H9 (cell line): Measurements from ENCODE around the gene CD247. TPM values are rescaled to one million over a fixed set of nuclear protein-coding genes. Genes with fewer than 3 reads are reported as not detected.

Experiments
- DNase-seq: peaks from one replicate; pipeline ENCODE4 v3.0.0-alpha.2; 2017
- H2AFZ ChIP-seq: one replicate; pipeline ENCODE4 v1.6.1; 2013; ENCODE audit warnings: mild to moderate bottlenecking, low read length, control low read depth, moderate library complexity
- H2AK5ac ChIP-seq: 2 replicates; pipeline ENCODE4 v1.6.1; 2013; ENCODE audit warnings: low read length, control low read depth, mixed read lengths; ENCODE audit not compliant: insufficient read length
- H2BK120ac ChIP-seq: one replicate; pipeline ENCODE4 v1.6.1; 2013; ENCODE audit warnings: low read depth, mild to moderate bottlenecking, low read length, control low read depth, inconsistent platforms; ENCODE audit not compliant: poor library complexity, severe bottlenecking
- H2BK12ac ChIP-seq: 2 replicates; pipeline ENCODE4 v1.6.1; 2013; ENCODE audit warnings: low read length, control low read depth, mixed read lengths, low read depth; ENCODE audit not compliant: insufficient read length
- H2BK15ac ChIP-seq: 2 replicates; pipeline ENCODE4 v1.6.1; 2013; ENCODE audit warnings: low read depth, low read length, control low read depth
- H2BK20ac ChIP-seq: one replicate; pipeline ENCODE4 v1.6.1; 2013; ENCODE audit warnings: low read depth, mild to moderate bottlenecking, low read length, control low read depth, inconsistent platforms; ENCODE audit not compliant: poor library complexity, severe bottlenecking
- H2BK5ac ChIP-seq: 2 replicates; pipeline ENCODE4 v1.6.1; 2013; ENCODE audit warnings: low read length, control low read depth, mixed read lengths; ENCODE audit not compliant: insufficient read length
- H3K14ac ChIP-seq: 2 replicates; pipeline ENCODE4 v1.6.1; 2013; ENCODE audit warnings: low read length, control low read depth; ENCODE audit not compliant: insufficient read depth
- H3K18ac ChIP-seq: 2 replicates; pipeline ENCODE4 v1.6.1; 2013; ENCODE audit warnings: low read depth, mild to moderate bottlenecking, mixed read lengths, low read length, control low read depth; ENCODE audit not compliant: insufficient read length
- H3K23ac ChIP-seq: 2 replicates; pipeline ENCODE4 v1.6.1; 2013; ENCODE audit warnings: low read length, control low read depth, mixed read lengths, low read depth; ENCODE audit not compliant: insufficient read length
- H3K23me2 ChIP-seq: 2 replicates; pipeline ENCODE4 v1.6.1; 2013; ENCODE audit warnings: low read depth, mild to moderate bottlenecking, mixed read lengths, low read length, control low read depth; ENCODE audit not compliant: insufficient read length, poor library complexity, severe bottlenecking
- H3K27ac ChIP-seq: 2 replicates; pipeline ENCODE4 v1.5.1; 2013; ENCODE audit warnings: low read length, control low read depth, mixed read lengths, low read depth; ENCODE audit not compliant: insufficient read length
- H3K27me3 ChIP-seq: 2 replicates; pipeline ENCODE4 v1.6.1; 2013; ENCODE audit warnings: low read length, control low read depth, inconsistent platforms; ENCODE audit not compliant: insufficient read depth
- H3K4ac ChIP-seq: 2 replicates; pipeline ENCODE4 v1.6.1; 2013; ENCODE audit warnings: low read depth, mild to moderate bottlenecking, control low read depth, inconsistent platforms, low read length, moderate library complexity
- H3K4me1 ChIP-seq: 2 replicates; pipeline ENCODE4 v1.6.1; 2013; ENCODE audit warnings: low read length, control low read depth, inconsistent platforms; ENCODE audit not compliant: insufficient read depth
- H3K4me2 ChIP-seq: 2 replicates; pipeline ENCODE4 v1.6.1; 2013; ENCODE audit warnings: low read length, control low read depth, mixed read lengths; ENCODE audit not compliant: insufficient read length, insufficient read depth
- H3K56ac ChIP-seq: 2 replicates; pipeline ENCODE4 v1.6.1; 2013; ENCODE audit warnings: low read depth, mild to moderate bottlenecking, mixed read lengths, low read length, control low read depth; ENCODE audit not compliant: insufficient read length
- H3K79me1 ChIP-seq: 2 replicates; pipeline ENCODE4 v1.6.1; 2013; ENCODE audit warnings: low read depth, mild to moderate bottlenecking, moderate library complexity, low read length, control low read depth, inconsistent platforms; ENCODE audit not compliant: insufficient read depth, poor library complexity, severe bottlenecking
- H3K79me2 ChIP-seq: 2 replicates; pipeline ENCODE4 v1.6.1; 2013; ENCODE audit warnings: low read length, control low read depth, inconsistent platforms; ENCODE audit not compliant: insufficient read depth
- H3K9ac ChIP-seq: 2 replicates; pipeline ENCODE4 v1.6.1; 2013; ENCODE audit warnings: low read length, control low read depth, mixed read lengths; ENCODE audit not compliant: insufficient read length; ENCODE audit errors: extremely low read depth
- H3K9me3 ChIP-seq: one replicate; pipeline ENCODE4 v1.6.1; 2013; ENCODE audit warnings: low read depth, low read length, inconsistent platforms; ENCODE audit not compliant: control insufficient read depth
- H3T11ph ChIP-seq: one replicate; pipeline ENCODE4 v1.6.1; 2013; ENCODE audit warnings: mild to moderate bottlenecking, low read length, control low read depth, inconsistent platforms
- H4K20me1 ChIP-seq: one replicate; pipeline ENCODE4 v1.6.1; 2013; ENCODE audit not compliant: control insufficient read depth, insufficient read length, insufficient read depth
- H4K5ac ChIP-seq: 2 replicates; pipeline ENCODE4 v1.6.1; 2013; ENCODE audit warnings: low read depth, mild to moderate bottlenecking, mixed read lengths, low read length, control low read depth; ENCODE audit not compliant: insufficient read length
- H4K8ac ChIP-seq: replicated peaks from 2 replicates; pipeline ENCODE4 v1.6.1; 2013; ENCODE audit warnings: low read length, control low read depth, mixed read lengths, low read depth; ENCODE audit not compliant: insufficient read length
- H4K91ac ChIP-seq: 2 replicates; pipeline ENCODE4 v1.6.1; 2013; ENCODE audit warnings: low read depth, mild to moderate bottlenecking, moderate library complexity, mixed read lengths, low read length, control low read depth; ENCODE audit not compliant: insufficient read length
- H3K27ac Mint-ChIP-seq, 3 experiments: 2 replicates in 2 of 3; 3 replicates in 1 of 3; pipeline ENCODE4 v1.8.0; 2020 to 2021; ENCODE audit warnings: mixed read lengths in 3 of 3, mild to moderate bottlenecking in 1 of 3, moderate library complexity in 1 of 3
- H3K27me3 Mint-ChIP-seq: 2 replicates; pipeline ENCODE4 v1.8.0; 2021; ENCODE audit warnings: low read depth, mild to moderate bottlenecking, moderate library complexity, mixed read lengths
- H3K36me3 Mint-ChIP-seq, 3 experiments: 2 replicates in 2 of 3; 3 replicates in 1 of 3; pipeline ENCODE4 v1.8.0; 2020 to 2021; ENCODE audit warnings: low read depth in 3 of 3, mixed read lengths in 3 of 3; ENCODE audit not compliant: insufficient read depth in 1 of 3
- H3K4me1 Mint-ChIP-seq, 2 experiments: 2 replicates each; pipeline ENCODE4 v1.8.0; 2020; ENCODE audit warnings: mixed read lengths in 2 of 2
- H3K4me3 Mint-ChIP-seq, 2 experiments: 2 replicates in 1 of 2; 3 replicates in 1 of 2; pipeline ENCODE4 v1.8.0; 2020 to 2021; ENCODE audit warnings: mild to moderate bottlenecking in 2 of 2, mixed read lengths in 2 of 2, moderate library complexity in 1 of 2
- H3K9me3 Mint-ChIP-seq, 2 experiments: 2 replicates in 1 of 2; 3 replicates in 1 of 2; pipeline ENCODE4 v1.8.0; 2020; ENCODE audit warnings: mild to moderate bottlenecking in 2 of 2, mixed read lengths in 2 of 2, moderate library complexity in 1 of 2
- WGBS: extraction: QIAGEN DNeasy Blood & Tissue Kit; methylation state at CpG from one replicate; pipeline ENCODE4 v1.1.7; 2013; ENCODE audit warnings: missing lambda C conversion rate, low lambda C conversion rate, mixed read lengths; ENCODE audit not compliant: insufficient read length; ENCODE audit errors: extremely low coverage; 5-methylcytosine and 5-hydroxymethylcytosine counted together
- total RNA-seq: library from RNA; stranded (reverse); gene quantifications from 2 replicates; pipeline ENCODE4 v1.2.1, GENCODE V29; 2021
- TF ChIP-seq, protein P1 (sequence below): fragments of 200-600 bp; sonication (generic); conservative IDR thresholded peaks from 3 replicates; pipeline ENCODE4 v1.8.0; 2021; ENCODE audit warnings: antibody characterized with exemption, mild to moderate bottlenecking

Gene CD247
- total RNA-seq, 1 experiment from 2014 or later, result 1.2 TPM

- Histone ChIP-seq H2AK5ac (no peak overlapping the region), H3K4me2 (no peak overlapping the region), H3K79me2 (no peaks in the 10 kb centered on the region), H3K4me1 (no peaks in the 10 kb centered on the region), H2AFZ (no peak overlapping the region), H2BK5ac (no peak overlapping the region), H3K14ac (no peak overlapping the region), H2BK20ac (no peak overlapping the region), H3K27me3 (no peaks in the 10 kb centered on the region), H3K27ac (no peak overlapping the region), H3K23me2 (no peaks in the 10 kb centered on the region), H4K91ac (no peak overlapping the region), H4K5ac (no peak overlapping the region), H2BK12ac (no peak overlapping the region), H3T11ph (no peak overlapping the region), H4K8ac (no peak overlapping the region), H3K9me3 (no peaks in the 10 kb centered on the region), H3K79me1 (no peaks in the 10 kb centered on the region), H3K23ac (no peak overlapping the region), H4K20me1 (no peaks in the 10 kb centered on the region), H2BK15ac (no peak overlapping the region), H2BK120ac (no peak overlapping the region), H3K56ac (no peak overlapping the region), H3K18ac (no peak overlapping the region), H3K4ac (no peak overlapping the region), H3K9ac (no peak overlapping the region)
- TF ChIP-seq, protein P1, sequence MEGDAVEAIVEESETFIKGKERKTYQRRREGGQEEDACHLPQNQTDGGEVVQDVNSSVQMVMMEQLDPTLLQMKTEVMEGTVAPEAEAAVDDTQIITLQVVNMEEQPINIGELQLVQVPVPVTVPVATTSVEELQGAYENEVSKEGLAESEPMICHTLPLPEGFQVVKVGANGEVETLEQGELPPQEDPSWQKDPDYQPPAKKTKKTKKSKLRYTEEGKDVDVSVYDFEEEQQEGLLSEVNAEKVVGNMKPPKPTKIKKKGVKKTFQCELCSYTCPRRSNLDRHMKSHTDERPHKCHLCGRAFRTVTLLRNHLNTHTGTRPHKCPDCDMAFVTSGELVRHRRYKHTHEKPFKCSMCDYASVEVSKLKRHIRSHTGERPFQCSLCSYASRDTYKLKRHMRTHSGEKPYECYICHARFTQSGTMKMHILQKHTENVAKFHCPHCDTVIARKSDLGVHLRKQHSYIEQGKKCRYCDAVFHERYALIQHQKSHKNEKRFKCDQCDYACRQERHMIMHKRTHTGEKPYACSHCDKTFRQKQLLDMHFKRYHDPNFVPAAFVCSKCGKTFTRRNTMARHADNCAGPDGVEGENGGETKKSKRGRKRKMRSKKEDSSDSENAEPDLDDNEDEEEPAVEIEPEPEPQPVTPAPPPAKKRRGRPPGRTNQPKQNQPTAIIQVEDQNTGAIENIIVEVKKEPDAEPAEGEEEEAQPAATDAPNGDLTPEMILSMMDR, result no peak
- H3K4me3 Mint-ChIP-seq, result no peak overlapping the region
- DNase-seq, result no peak
- no peaks in the 10 kb centered on the region for H3K9me3 Mint-ChIP-seq
- peaks cover 0 to 3% of the 10 kb centered on the region in 2 experiments; a peak in 2 of 4 replicates for H3K4me1 Mint-ChIP-seq
- H3K36me3 Mint-ChIP-seq, result no peaks in the 10 kb centered on the region
- WGBS, result no CpG with 5 or more reads among the region's 3 CpGs
- H3K27ac Mint-ChIP-seq, result no peak overlapping the region
- H3K27me3 Mint-ChIP-seq, result peaks cover 32% of the 10 kb centered on the region
These were observed 9.9 kb upstream of the CD247 start for GRCh38 chr1:167528057-167528728.
